ENCODE measurements around the gene ARL6IP5.

DNA sequence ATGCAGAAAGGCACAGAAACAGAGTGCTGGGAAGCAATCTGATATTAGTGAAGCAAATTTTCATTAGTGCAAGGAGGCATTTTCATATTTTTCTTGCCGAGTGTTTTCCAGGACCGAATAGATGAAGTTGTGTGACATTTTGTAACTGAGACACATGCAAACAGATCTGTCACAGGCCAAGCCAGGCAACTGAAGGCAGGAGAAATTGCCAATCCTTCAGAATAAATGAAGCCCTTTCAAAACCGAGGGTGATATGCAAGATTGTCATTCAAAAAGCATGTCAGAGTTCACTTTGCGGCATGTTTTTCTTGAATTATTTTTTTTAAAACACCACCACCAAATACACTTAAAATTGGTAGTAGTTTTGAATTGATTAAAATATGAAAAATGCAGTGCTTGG, 31.4 kb downstream of the ARL6IP5 start:
- no peak for TF ChIP-seq CTCF (IDR thresholded peaks at IDR 0.05; ENCODE audit: low read depth, low read length, missing input control)
- no peak for TF ChIP-seq SP1 (IDR thresholded peaks at IDR 0.05)
- no peak for TF ChIP-seq GABPA (IDR thresholded peaks at IDR 0.05 in 1 of 2, conservative IDR thresholded peaks at IDR 0.05 in 1 of 2)
- TF ChIP-seq NR2F2 (IDR thresholded peaks at IDR 0.05), result no peak
- no peak for TF ChIP-seq REST (IDR thresholded peaks at IDR 0.05)
- TF ChIP-seq ZBTB33 (IDR thresholded peaks at IDR 0.05), result no peak
- TF ChIP-seq RXRA (IDR thresholded peaks at IDR 0.05), result no peak
- TF ChIP-seq, protein P1, sequence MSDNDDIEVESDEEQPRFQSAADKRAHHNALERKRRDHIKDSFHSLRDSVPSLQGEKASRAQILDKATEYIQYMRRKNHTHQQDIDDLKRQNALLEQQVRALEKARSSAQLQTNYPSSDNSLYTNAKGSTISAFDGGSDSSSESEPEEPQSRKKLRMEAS (IDR thresholded peaks at IDR 0.05), result no peak
- TF ChIP-seq JUND (IDR thresholded peaks at IDR 0.05), result no peak
- TF ChIP-seq RAD21 (IDR thresholded peaks at IDR 0.05), result no peak
- TF ChIP-seq HNF4G (IDR thresholded peaks at IDR 0.05), result no peak
- no peak for TF ChIP-seq EGR1 (IDR thresholded peaks at IDR 0.05; ENCODE audit: low read depth in 2 of 2)
- no peak for TF ChIP-seq YY1 (IDR thresholded peaks at IDR 0.05)
